NCI-H1092 (cell line): ENCODE data around the gene BLTP3A.
"Not testable (repeated sequence)": the region's sequence is repeated elsewhere in the genome, so short reads cannot be mapped to it uniquely, and the experiment has no call there.

Source experiments
- DNase-seq: peaks from one replicate; lab custom pipeline; 2025; lab: John Stamatoyannopoulos, UW

BLTP3A gene

GRCh38 chr6:34792605-34793500 is 970 bp downstream of the BLTP3A start:
- no peak for DNase-seq

DNA sequence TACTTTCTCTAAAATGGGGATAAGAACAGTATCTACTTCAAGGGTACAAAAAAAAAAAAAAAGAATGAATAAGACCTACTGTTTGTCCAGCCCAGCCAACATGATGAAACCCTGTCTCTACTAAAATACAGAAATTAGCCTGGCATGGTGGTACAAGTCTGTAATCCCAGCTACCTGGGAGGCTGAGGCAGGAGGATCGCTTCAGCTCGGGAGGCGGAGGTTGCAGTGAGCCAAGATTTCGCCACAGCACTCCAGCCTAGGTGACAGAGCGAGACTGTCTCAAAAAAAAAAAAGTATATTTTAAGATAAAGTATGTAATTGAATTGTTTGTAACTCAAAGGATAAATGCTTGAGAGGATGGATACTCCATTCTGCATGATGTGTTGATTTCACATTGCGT is 2.0 kb downstream of the BLTP3A start:
- DNase-seq: no peak

- DNase-seq: no peak
Observed at GRCh38 chr6:34795836-34796425, 4.0 kb downstream of the BLTP3A start.

DNA sequence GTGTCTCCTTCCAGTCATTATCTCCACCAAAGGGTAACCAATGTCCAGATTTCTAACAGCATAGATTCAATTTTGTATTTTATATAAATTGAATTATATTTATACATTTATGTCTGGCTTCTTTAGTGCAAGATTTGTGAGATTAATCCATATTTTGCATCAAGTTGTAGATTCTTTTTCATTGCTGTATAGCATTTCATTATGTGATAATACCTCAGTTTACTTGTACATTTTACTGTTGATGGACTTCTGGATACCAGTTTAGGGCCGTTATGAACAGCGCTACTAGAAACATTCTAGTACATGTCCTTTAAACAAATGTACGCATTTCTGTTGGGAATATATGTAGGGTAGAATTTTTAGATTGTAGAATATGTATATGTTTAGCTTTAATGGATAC is 6.2 kb downstream of the BLTP3A start:
- no peak for DNase-seq

DNA sequence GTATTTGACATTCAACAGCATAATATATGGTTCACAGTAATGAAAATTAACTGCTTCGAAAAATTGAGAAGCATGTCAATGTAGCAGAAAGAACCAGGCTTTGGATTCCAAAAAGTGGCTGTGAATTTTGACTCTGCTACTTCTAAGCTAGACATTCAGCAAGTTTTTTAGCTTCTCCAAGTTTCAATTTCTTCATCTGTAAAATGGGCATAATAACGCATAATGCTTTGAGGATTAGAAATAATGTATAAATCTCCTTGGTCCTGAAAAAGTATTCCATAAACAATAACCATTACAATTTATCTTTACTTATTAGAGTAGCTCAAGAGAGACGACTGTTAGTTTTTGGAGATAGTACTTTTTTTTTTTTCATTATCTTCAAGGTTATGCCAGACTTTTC is 7.7 kb downstream of the BLTP3A start:
- DNase-seq: no peak

DNA sequence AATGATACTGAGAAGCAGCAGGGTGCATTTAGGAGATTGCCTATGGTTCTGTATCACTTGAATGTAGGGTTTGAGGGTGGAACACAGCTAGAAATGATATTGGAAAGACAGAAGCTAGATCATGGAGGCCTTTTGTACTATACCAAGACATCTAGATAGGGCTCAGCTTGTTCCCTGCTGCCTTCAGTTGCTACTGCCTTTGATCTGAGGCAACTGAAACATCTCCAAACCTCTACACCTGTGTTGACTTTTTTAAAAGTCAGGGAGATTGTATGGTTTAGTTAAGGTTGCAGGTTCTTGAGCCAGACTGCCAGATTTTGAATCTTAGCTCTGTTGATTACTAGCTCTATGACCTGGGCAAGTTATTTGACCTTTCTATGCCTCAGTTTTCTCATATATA is 12.7 kb downstream of the BLTP3A start:
- no peak for DNase-seq

DNA sequence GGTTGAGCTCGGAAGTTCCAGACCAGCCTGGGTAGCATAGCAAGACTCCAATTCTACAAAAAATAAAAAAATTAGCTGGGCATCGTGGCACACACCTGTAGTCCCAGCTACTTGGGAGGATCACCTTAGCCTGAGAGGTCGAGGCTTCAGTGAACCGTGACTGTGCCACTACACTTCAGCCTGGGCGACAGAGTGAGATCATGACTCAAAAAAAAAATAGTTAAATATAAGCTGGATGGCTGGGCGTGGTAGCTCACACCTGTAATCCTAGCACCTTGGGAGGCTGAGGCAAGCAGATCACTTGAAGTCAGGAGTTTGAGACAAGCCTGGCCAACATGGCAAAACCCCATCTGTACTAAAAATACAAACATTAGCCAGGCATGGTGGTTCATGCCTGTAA is 13.2 kb downstream of the BLTP3A start:
- not testable (repeated sequence) for DNase-seq

DNA sequence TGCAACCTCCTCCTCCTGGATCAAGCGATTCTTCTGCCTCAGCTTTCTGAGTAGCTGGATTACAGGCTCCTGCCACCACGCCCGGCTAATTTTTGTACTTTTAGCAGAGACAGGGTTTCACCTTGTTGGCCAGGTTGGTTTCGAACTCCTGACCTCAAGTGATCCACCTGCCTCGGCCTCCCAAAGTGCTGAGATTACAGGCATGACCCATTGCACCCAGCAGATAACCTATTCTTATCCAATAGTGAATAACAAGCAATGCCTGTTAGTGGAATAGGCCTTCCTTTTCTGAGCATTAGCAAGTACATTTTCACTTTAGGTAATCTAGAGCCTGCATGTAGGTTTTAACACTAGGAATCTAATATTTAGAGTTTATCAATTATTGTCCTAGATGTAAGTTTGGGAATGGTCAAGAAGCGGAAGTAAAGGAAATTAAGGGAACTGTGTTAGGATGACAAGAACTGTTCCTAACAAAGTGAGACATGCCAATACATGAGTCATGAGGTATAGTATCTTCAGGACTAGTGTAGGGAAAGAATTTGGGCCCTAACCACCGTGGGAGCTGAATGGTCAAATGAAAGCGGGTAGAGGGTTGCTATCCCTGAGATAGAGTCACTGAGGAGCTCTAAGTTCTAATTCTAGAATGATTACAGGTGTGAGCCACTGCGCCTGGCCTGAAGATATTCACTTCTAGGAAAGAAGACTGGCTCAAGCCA is 15.0 kb downstream of the BLTP3A start:
- no peak for DNase-seq

DNA sequence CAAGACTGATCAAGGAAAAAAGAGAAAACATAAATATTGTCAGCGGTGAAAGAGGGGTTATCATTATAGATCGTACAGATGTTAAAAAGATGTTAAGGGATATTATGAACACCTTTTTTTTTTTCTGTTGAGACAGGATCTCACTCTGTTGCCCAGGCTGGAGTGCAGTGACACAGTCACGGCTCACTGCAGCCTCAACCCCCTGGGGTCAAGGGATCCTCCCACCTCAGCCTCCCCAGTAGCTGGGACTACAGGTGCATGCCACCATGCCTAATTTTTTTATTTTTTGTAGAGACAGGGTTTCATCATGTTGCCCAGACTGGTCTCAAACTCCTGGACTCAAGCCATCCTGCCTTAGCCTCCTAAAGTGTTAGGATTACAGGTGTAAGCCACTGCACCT is 16.6 kb downstream of the BLTP3A start:
- DNase-seq: not testable (repeated sequence)

DNA sequence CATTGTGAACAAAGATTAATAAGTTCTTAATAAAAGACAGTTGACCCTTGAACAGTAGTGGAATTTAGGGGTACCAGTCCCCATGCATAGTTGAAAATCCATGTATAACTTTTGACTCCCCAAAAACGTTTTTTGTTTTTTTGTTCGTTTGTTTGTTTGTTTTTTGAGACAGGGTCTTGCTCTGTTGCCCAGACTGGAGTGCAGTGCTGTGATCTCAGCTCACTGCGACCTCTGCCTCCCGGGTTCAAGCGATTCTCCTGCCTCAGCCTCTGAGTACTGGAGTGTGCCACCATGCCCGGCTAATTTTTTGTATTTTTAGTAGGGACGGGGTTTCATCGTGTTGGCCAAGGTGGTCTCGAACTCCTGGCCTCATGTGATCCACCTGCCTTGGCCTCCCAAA is 17.5 kb downstream of the BLTP3A start:
- DNase-seq: not testable (repeated sequence)

DNA sequence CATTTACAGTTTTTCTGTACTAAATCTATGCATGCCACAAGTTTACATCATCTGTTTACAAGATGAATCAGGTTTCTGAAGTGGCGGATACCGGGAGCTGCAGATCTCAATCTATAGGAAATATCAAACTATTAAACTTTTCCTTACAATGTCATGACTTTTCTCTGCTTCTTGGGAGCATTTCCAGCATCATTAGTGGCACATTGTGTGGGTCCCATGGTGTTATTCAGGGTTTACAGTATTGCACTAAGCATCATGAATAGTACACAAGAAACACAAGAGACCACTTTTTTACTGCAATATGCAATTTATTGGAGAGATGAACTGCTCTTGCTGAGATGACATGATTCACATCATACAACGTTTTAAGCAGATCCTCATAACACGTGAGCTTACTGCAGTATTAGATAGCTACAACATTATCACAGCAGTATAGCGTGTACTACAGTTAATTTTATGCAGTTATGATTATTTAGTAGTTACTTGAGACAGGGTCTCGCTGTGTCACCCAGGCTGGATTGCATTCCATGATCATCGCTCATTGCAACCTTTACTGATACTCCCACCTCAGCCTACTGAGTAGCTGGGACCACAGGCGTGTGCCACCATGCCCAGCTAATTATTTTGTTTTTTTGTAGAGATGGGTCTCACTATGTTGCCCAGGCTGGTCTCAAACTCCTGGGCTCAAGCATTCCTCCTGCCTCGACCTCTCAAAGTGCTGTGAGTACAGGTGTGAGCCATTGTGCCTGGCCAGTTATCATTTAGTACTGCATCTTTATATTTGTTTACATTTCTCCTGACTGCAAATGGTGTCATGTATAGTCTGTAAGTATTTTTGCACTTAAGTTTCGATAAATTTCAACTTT is 18.4 kb downstream of the BLTP3A start:
- no peak for DNase-seq

GRCh38 chr6:34810936-34811632 is 19.2 kb downstream of the BLTP3A start:
- DNase-seq: no peak

DNA sequence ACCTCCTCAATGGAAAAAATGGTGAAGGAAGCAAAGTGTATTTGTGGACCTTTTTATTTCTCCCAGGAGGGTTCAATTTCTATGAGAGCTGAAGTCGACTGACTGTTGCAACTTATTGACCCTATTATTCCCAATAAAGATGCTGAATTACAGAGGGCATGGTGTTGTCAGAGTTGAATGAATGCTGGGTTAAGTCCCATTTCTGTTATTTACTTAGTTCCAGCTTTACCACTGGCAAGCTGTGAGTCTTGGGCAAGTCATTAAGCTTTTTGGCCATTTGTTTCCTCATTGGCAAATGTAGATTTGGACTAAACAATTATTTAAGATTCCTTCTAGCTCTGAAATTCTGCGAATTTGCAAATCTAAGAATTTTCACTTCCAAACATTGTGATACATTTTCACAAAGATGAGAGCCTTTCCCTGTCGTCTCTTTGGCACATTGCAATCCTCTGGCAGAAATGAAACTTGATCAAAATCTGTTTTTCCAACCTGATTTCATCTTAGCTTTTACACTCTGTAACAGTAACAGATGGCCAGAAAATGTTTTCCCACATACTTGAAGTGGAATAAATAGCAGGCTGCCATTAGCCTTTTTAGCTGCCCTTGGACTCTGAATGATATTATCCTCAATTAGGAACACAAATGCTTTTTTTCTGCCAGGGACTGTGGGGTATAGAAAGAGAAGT is 21.3 kb downstream of the BLTP3A start:
- DNase-seq: no peak

GRCh38 chr6:34816635-34817301 is 24.9 kb downstream of the BLTP3A start:
- no peak for DNase-seq

DNA sequence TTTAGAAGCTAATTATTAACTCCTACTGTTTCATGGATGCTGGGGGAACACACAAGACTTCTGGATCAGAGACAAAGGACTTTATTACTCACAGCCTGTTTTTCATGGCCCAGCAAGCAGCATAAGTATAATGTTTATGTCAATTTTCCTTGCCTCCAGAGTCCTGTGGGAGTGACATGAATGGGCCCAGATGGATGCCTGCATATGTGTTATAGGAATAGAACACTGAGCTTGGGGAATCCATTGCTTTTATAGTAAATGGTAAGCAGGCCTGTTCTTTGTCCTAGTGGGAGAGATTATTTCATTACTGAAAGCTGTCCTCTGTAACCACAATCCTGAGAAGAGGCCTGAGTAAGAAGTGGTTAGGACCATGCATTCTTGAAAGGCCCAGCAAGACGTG is 25.6 kb downstream of the BLTP3A start:
- DNase-seq: no peak

DNA sequence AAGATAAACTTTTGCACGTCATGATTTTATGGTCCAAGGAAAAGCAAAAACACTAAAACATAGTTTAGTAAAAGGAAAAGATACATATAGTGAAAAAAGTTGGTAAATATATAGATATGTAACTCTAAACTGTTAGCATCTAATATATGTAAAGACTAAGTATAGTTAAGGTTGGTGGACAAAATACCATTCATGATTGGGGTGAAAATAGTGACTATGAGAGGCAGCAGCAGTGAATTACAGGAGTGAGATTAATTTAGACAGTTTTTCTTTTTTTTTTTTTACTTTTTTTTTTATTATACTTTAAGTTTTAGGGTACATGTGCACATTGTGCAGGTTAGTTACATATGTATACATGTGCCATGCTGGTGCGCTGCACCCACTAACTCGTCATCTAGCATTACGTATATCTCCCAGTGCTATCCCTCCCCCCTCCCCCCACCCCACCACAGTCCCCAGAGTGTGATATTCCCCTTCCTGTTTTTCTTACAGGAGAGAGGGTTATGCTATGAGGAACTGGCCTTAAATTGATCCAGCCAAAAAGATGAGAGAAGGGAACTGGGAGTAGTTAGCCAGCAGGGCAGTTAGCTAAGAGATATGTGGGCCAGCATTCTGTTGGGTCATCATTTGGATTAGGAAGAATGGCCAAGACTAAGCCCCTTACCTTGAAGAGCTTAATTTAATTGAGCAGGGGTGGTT is 27.1 kb downstream of the BLTP3A start:
- DNase-seq: not testable (repeated sequence)

- no peak for DNase-seq
Observed at GRCh38 chr6:34819571-34820480, 27.9 kb downstream of the BLTP3A start.

DNA sequence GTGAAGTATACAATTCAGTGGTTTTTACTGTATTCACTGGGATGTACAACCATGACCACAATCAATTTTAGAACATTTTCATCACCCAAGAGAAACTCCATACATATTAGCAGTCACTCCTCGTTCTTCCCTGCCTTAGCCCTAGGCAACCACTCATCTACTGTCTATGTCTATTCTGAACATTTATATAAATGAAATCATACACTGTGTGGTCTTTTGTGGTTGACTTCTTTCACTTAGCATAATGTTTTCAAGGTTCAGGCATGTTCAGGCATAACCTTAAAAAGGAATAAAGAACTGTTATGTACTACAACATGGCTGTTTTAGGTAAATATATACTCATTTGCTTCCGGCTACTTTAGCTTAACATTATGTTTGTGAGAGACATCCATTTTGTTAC is 37.3 kb downstream of the BLTP3A start:
- DNase-seq: no peak

- no peak for DNase-seq
Observed at GRCh38 chr6:34832942-34833341, 41.1 kb downstream of the BLTP3A start.
